ENCODE results near the gene TTLL9.

TTLL9 gene

DNA sequence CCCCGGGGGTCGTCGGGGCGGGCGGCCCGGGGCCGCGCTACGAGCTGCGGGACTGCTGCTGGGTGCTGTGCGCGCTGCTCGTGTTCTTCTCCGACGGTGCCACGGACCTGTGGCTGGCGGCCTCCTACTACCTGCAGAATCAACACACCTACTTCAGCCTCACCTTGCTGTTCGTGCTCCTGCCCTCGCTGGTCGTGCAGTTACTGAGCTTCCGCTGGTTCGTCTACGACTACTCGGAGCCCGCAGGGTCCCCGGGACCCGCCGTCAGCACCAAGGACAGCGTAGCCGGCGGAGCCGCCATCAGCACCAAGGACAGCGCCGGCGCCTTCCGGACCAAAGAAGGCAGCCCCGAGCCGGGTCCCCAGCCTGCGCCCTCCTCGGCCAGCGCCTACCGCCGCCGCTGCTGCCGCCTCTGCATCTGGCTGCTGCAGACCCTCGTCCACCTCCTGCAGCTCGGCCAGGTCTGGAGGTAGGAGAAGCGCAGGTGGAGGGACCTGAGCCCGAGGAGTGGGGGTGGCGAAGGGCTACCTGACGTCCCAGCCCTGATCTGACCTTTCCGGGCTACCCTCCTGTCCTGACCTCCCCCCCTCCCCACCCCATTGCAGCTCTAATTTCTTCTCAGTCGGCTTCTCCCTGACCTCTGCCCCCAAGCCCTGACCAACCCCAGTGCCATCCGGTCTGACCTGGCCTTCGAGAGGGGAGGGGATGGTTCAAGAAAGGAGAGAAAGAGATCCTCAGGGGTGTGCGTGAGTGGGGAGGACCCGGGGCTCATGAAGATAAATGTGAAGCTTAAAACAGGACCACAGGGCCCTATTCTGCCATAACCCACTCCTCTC lies 98.1 kb downstream of the TTLL9 start:
- H3K4me3 ChIP-seq (ENCODE audit: low read depth, low read length) = no peak overlapping the region
- TF ChIP-seq, protein P1, sequence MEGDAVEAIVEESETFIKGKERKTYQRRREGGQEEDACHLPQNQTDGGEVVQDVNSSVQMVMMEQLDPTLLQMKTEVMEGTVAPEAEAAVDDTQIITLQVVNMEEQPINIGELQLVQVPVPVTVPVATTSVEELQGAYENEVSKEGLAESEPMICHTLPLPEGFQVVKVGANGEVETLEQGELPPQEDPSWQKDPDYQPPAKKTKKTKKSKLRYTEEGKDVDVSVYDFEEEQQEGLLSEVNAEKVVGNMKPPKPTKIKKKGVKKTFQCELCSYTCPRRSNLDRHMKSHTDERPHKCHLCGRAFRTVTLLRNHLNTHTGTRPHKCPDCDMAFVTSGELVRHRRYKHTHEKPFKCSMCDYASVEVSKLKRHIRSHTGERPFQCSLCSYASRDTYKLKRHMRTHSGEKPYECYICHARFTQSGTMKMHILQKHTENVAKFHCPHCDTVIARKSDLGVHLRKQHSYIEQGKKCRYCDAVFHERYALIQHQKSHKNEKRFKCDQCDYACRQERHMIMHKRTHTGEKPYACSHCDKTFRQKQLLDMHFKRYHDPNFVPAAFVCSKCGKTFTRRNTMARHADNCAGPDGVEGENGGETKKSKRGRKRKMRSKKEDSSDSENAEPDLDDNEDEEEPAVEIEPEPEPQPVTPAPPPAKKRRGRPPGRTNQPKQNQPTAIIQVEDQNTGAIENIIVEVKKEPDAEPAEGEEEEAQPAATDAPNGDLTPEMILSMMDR (IDR thresholded peaks at IDR 0.05; ENCODE audit: low read depth, low read length, missing control alignments) = no peak
- DNase-seq (ENCODE audit: low read depth) = no peak

DNA sequence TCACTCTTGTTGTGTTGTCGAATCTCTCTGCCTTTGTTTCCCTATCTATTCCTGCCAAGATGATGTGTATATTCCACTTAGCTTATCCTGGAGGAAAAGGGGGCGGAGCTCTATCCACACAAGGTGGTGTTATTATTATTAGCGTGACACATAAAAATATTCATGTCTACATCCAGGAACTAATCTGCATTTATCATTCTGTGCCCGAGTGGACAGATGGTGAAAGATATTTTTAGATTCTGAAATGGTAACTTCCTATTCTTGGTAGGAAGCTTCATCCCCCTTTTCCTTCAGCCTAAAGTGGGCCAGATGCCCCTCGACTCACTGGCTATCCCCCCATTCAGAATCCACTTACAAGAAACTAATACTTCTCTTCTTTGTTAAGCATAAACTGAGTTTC lies 99.6 kb downstream of the TTLL9 start:
- TF ChIP-seq, protein P1 (IDR thresholded peaks at IDR 0.05; ENCODE audit: low read depth, low read length, missing control alignments) = no peak
- H3K4me3 ChIP-seq (ENCODE audit: low read depth, low read length) = no peak overlapping the region
- no peak for DNase-seq (ENCODE audit: low read depth)

DNA sequence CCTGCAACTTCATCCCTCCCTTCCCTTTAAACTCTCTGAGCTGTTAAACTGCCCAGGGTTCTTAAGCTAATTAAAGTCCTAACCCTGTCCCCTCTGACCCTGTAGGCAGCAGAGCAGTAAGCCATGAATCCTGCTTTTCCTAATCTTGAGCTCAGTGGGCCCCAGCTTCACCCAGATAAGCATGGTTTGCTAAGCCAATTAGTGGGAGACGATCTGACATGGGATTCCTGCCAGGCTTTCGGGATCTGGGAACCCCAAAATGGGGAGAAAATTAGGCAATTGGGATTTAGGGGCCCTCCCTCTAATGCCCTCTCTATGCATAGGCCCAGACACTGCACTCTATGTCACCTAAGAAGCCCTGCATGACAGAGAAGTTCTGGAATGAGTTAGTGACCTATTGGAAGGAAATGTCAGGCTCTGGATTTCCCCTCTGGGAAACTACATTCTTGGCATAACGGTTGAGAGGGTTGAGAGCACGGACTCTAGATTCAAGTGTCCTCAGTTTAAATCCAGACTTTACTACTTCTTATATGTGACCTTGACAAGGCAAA lies 102.1 kb downstream of the TTLL9 start:
- no peak for DNase-seq (ENCODE audit: low read depth)
- TF ChIP-seq, protein P1 (IDR thresholded peaks at IDR 0.05; ENCODE audit: low read depth, low read length, missing control alignments) = no peak
- H3K4me3 ChIP-seq (ENCODE audit: low read depth, low read length) = no peak overlapping the region

DNA sequence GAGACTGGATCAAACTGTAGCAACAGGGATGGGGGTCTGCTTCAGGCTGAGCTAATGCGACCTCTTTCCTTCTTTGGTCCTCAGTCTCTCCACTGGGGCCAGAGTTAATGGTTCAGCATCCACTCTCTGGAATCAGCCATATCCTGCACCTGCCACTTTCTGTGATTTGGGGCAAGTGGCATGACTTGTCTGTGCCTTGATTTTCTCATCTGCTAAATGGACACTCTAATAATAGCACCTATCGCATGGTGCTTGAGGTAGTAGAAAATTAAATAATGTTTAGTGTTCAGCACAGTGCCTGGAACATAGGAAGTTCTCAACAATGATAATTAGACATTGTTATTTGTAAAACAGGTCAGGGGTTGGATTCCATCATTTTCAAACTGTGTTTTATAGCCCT lies 103.9 kb downstream of the TTLL9 start:
- H3K4me3 ChIP-seq (ENCODE audit: low read depth, low read length) = no peak overlapping the region
- no peak for DNase-seq (ENCODE audit: low read depth)
- TF ChIP-seq, protein P1 (IDR thresholded peaks at IDR 0.05; ENCODE audit: low read depth, low read length, missing control alignments) = no peak

DNA sequence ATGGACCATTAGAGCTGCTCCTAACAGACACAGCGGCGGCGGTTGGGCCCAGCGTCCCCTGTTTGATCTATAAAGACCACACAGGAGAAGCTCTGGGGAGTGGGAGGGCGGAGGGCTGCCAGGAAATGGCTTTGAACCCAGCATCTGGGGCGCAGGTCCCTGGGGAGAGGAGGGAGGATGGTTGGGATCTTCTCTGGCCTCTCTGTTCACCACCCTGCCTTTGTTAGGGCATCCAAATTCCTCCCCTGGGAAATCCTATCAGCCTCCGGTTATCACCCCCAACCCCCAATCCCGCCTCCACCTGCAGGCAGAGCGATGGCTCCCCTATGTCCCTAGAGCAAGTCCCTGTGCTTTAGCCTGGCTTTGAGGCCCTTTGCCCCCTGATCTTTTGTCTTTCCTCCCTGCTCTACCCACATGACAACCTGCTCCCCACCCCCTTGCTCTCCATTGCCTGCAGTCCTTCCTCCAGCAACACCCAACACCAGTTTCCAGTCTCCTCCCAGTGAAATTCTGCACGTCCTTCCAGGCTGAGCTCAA lies 104.6 kb downstream of the TTLL9 start:
- no peak for DNase-seq (ENCODE audit: low read depth)
- TF ChIP-seq, protein P1 (IDR thresholded peaks at IDR 0.05; ENCODE audit: low read depth, low read length, missing control alignments) = no peak
- no peak overlapping the region for H3K4me3 ChIP-seq (ENCODE audit: low read depth, low read length)

DNA sequence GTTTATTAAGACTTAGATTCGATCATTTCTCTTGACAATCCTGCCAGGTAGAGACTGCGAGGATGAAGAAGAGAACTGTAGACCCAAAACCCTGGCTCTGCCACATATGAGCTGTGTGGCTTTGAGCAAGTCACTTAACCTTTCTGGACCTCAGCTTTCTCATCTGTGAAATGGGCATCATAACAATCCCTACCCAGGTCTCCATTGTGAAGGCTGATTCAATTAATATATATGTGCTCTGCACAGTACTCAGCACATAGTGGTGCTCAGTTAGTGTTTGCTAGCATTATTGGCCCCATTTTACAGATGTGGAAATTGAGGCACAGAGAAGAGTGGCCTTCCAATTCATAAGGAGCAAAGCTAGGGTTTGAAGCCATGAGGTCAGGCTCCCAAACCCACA lies 105.4 kb downstream of the TTLL9 start:
- no peak overlapping the region for H3K4me3 ChIP-seq (ENCODE audit: low read depth, low read length)
- TF ChIP-seq, protein P1 (IDR thresholded peaks at IDR 0.05; ENCODE audit: low read depth, low read length, missing control alignments) = no peak
- DNase-seq (ENCODE audit: low read depth) = no peak

All from GM12864 (cell line).